Esophagus (tissue), 2 donors: Measurements from ENCODE around the gene METTL16. TPM values are rescaled to one million over a fixed set of nuclear protein-coding genes. Genes with fewer than 3 reads are reported as not detected.

Source experiments
- H3K27ac ChIP-seq, 2 donors: one replicate each; pipeline ENCODE4 v1.5.1; 2013; ENCODE audit warnings: low read depth in 2 of 2, mild to moderate bottlenecking in 2 of 2, inconsistent platforms in 1 of 2, low read length in 1 of 2, moderate library complexity in 1 of 2
- H3K27me3 ChIP-seq, 2 donors: one replicate each; pipeline ENCODE4 v1.6.1; 2013; ENCODE audit warnings: low read length in 2 of 2, control low read depth in 1 of 2, mild to moderate bottlenecking in 1 of 2; ENCODE audit not compliant: insufficient read depth in 2 of 2, control insufficient read depth in 1 of 2
- H3K36me3 ChIP-seq, 2 donors: one replicate each; pipeline ENCODE4 v1.6.1; 2013; ENCODE audit warnings: low read length in 1 of 2; ENCODE audit not compliant: control insufficient read depth in 2 of 2, insufficient read depth in 2 of 2
- H3K4me1 ChIP-seq, 2 donors: one replicate each; pipeline ENCODE4 v1.6.1; 2013; ENCODE audit warnings: low read length in 1 of 2; ENCODE audit not compliant: control insufficient read depth in 2 of 2, insufficient read depth in 2 of 2
- H3K4me3 ChIP-seq, 2 donors: one replicate each; pipeline ENCODE4 v1.5.1; 2013; ENCODE audit warnings: low read length in 2 of 2, mild to moderate bottlenecking in 2 of 2, low read depth in 1 of 2, moderate library complexity in 1 of 2
- H3K9me3 ChIP-seq, 2 donors: one replicate each; pipeline ENCODE4 v1.6.1; 2013; ENCODE audit warnings: mild to moderate bottlenecking in 2 of 2, low read depth in 1 of 2, low read length in 1 of 2, moderate library complexity in 1 of 2; ENCODE audit not compliant: control insufficient read depth in 2 of 2, insufficient read depth in 1 of 2
- WGBS, 2 donors: extraction: QIAGEN DNeasy Blood & Tissue Kit; methylation state at CpG; one replicate each; pipeline ENCODE4 v1.1.7; 2013; 5-methylcytosine and 5-hydroxymethylcytosine counted together
- polyA plus RNA-seq, 2 donors: library from polyadenylated mRNA; stranded (reverse); fragments of 200-250 nt; gene quantifications; one replicate each; pipeline ENCODE4 v1.2.3, GENCODE V29; 2013
- donor health status: healthy with polysubstance abuse.
- donor health status: Bipolar disorder and iron deficiency.

Gene METTL16
- polyA plus RNA-seq, 2 donors: 10.0 to 15.1 TPM

DNA sequence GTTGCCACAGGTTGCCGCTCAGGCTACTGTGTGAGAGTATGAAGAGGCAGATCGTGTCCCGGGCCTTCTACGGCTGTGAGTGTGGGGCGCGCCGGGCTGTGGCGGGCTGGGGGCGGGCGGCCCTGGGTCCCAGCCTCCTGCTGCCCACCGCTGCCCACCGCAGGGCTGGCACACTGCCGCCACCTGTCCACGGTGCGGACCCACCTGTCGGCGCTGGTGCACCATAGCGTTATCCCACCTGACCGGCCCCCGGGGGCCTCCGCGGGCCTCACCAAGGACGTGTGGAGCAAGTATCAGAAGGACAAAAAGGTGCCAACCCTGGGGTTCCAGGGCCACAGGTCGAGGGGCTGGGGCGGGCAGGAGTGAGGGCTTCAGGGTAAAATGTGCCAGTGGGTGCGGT lies 139.5 kb downstream of the METTL16 start:
- WGBS, 2 donors: 95 to 98% methylated on average over 21 to 26 of the region's 26 CpGs
- Histone ChIP-seq H3K36me3 (peaks cover 13 to 36% of the 10 kb centered on the region in 2 donors), H3K27me3 (no peaks in the 10 kb centered on the region), H3K27ac (no peak overlapping the region), H3K4me1 (peaks cover 0 to 7% of the 10 kb centered on the region in 2 donors), H3K4me3 (no peak overlapping the region), H3K9me3 (no peaks in the 10 kb centered on the region)

DNA sequence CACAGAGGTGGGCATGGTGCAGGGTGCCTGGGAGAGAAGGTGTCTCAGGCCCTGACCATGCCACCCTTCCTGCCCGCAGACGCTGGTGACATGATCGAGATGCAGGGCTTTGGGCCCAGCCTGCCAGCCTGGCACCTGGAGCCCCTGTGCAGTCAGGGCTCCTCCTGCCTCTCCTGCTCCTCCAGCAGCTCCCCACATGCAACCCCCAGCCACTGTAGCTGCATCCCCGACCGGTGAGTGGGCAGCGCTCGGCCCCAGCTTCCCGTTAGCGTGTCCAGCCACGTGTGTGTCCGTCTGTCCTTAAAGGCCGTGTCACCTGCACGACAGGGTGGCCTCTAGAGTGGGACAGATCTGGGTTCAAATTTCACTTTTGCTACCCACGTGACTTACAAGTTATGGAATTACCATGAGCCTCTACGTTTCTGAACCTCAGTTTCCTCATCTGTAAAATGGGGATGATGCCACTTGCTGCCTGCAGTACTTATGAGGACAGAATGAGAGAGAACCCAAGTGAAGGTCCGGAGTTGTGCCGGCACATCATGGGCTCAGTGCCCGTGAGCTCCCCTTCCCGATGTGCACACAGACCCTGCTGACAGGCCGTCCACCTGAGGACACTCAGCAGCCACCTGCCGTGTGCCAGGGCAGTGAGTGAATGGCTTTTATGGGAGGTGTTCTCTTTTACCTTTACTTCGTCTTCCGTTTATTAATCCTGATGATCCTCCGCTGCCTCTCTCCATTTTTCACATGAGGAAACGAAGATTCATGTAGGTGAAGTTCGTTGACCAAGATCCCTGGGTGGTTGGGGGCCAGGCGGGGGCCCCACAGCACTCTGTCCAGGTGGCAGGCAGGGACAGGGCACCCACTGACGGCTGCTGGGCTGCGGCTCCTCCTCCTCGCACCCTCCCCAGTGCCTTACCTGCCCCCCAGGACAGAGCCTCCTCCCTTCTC lies 140.2 kb downstream of the METTL16 start:
- Histone ChIP-seq H3K4me1 (peaks cover 0 to 7% of the 10 kb centered on the region in 2 donors), H3K36me3 (peaks cover 9 to 35% of the 10 kb centered on the region in 2 donors), H3K27me3 (no peaks in the 10 kb centered on the region), H3K27ac (no peak overlapping the region), H3K4me3 (no peak overlapping the region), H3K9me3 (no peaks in the 10 kb centered on the region)
- WGBS, 2 donors: 93 to 94% methylated on average over 30 of the region's 30 CpGs

DNA sequence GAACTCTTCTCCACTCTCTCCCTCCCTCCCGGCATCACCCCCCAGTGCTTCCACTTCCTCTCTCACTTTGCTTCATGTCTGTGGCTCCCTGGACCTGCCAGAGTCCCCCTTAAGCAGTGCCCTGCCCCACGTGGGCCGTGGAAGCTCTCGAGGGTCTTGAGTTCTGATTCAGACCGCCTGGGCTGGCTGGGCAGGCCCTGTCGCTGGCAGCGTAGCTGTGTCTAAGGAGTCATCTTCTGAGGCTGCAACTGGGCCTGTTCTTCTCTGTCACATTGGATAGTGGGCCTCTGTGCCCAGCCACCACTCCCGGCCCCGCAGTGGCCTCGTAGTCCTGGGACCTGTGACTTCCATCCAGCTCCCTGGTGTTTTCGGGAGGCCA lies 141.5 kb downstream of the METTL16 start:
- 83 to 87% methylated on average over 11 of the region's 11 CpGs for WGBS, 2 donors
- Histone ChIP-seq H3K9me3 (no peaks in the 10 kb centered on the region), H3K36me3 (peaks cover 11 to 31% of the 10 kb centered on the region in 2 donors), H3K27ac (no peak overlapping the region), H3K27me3 (no peaks in the 10 kb centered on the region), H3K4me3 (no peak overlapping the region), H3K4me1 (peaks cover 0 to 2% of the 10 kb centered on the region in 2 donors)

DNA sequence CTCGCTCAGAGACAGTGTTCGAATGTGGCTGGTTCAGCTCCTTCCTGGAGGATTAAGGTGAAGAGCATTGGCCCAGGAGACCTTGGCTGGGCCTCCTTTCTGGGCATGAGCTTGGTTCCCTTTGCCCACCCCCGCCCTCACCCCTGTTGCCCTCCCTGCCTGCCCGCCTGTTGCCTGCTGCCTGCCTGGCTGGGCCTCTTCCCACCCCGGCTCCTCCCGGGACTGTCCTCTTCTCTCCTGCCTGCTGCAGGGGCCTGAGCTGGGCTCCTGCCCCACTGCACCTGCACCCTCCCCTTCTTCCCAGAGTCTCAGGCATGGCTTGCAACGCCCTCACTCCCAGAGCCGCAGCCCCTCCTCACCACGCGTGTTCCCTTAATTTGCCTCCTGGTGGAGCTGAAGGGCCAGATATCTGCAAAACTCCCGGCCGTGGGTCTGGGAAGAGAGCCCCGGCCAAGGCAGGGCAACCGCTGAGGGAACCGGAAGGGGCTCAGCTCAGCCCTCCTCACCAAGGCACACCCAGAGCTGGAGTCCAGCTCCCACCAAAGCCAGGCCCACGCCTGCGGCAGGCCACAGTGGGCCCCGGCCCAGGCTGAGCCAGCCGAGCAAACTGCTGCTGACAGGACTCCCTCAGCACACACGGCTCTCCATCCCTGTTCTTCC lies 142.0 kb downstream of the METTL16 start:
- no peaks in the 10 kb centered on the region for H3K27me3 ChIP-seq
- H3K36me3 ChIP-seq: peaks cover 13 to 36% of the 10 kb centered on the region in 2 donors
- H3K27ac ChIP-seq: peak overlapping the region in 1 of 2 donors; percentile 13
- H3K9me3 ChIP-seq: no peaks in the 10 kb centered on the region
- peaks cover 0 to 2% of the 10 kb centered on the region in 2 donors for H3K4me1 ChIP-seq
- H3K4me3 ChIP-seq: no peak overlapping the region
- 71 to 74% methylated on average over 20 of the region's 20 CpGs for WGBS, 2 donors

DNA sequence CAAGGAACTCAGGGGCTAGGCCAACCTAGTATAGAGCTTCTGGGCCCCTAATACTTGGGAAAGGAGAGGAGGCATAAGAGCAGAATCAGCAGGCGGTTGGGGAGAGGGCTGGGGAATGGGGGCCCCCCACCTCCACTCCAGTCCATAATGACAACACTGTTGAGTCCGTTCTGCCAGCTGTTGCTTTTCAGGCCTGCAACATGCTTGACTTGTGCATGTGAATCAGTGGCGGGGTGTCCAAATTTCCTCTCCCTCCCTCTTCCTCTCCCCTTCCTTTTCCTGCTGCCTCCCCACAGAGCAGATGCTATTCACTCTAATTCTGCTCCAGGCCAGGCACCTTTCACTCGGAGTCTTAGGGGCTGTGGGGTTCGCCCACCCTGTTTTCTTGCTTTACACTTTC lies 142.6 kb downstream of the METTL16 start:
- peaks cover 0 to 7% of the 10 kb centered on the region in 2 donors for H3K4me1 ChIP-seq
- no peak overlapping the region for H3K4me3 ChIP-seq
- H3K27me3 ChIP-seq: no peaks in the 10 kb centered on the region
- no peaks in the 10 kb centered on the region for H3K9me3 ChIP-seq
- H3K27ac ChIP-seq: peak overlapping the region in 1 of 2 donors; percentile 8
- H3K36me3 ChIP-seq: peaks cover 13 to 42% of the 10 kb centered on the region in 2 donors
- 68 to 70% methylated on average over 5 of the region's 5 CpGs for WGBS, 2 donors

DNA sequence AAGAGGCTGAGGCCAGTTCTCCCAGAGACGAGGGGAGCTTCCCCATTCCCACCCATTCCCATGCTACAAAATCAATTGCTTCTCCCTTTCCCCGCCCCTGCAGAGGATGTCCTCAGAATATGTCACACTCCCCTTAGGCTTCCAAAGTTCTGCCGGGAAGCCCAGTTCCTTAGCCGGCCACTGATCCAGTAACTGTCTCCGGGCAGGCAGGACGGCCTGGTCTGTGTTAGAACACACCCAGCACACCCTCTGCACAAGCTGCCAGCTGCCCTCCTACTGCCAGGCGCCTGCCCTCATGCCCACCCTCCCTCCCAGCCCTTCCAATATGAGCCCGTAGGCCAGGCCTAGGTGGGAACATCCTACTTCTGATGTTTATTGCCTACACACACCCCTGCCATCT lies 143.3 kb downstream of the METTL16 start:
- H3K27ac ChIP-seq: no peak overlapping the region
- H3K9me3 ChIP-seq: no peaks in the 10 kb centered on the region
- no peaks in the 10 kb centered on the region for H3K27me3 ChIP-seq
- WGBS, 2 donors: 77 to 87% methylated on average over 8 of the region's 8 CpGs
- peaks cover 13 to 44% of the 10 kb centered on the region in 2 donors for H3K36me3 ChIP-seq
- peaks cover 0 to 7% of the 10 kb centered on the region in 2 donors for H3K4me1 ChIP-seq
- H3K4me3 ChIP-seq: no peak overlapping the region

DNA sequence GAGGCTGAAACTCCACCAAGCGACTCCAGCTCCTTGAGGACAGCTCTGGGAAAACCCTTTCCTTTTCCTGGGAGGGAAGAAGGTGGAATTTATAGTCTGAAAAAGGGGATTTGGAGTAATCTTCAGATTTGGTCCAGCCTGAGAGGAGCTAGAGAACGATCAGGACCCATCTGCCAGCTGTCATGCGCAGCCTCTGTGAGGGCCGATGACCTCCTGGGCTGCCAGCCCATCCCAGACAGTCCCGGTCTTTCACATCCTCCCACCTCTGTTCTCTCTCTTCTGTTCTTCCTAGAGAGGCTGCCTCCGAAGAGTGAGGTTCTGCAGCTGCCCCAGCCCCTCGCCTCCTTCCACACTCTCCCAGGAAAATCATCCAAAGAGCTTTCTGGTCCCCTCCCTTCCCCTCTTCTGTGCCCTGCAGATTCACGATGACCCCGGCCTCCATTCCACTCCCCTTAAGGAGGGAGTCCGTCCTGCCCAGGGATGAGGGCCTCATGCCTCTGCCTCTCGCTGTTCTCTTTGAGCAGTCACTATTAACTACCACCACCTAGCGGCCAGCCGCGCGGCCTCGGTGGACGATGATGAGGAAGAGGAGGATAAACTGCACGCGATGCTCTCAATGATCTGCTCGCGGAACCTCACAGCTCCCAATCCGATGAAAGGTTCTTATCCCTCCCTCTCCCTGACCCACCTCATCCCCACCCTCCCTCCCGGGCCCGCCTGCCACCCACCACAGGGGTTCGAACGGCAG lies 144.8 kb downstream of the METTL16 start:
- Histone ChIP-seq H3K4me3 (no peak overlapping the region), H3K36me3 (peaks cover 13 to 44% of the 10 kb centered on the region in 2 donors), H3K27me3 (no peaks in the 10 kb centered on the region), H3K4me1 (peaks cover 0 to 7% of the 10 kb centered on the region in 2 donors), H3K27ac (no peak overlapping the region), H3K9me3 (peaks cover 0 to 1% of the 10 kb centered on the region in 2 donors)
- 83 to 87% methylated on average over 26 of the region's 26 CpGs for WGBS, 2 donors
